NOMO-1 treated with dmso at 0.1 percent for 144 hours (cell line): ENCODE data around the gene COL13A1.

Source experiments
- DNase-seq: peaks from one replicate; lab custom pipeline; 2025; ENCODE audit not compliant: unreplicated experiment; lab: John Stamatoyannopoulos, UW

The COL13A1 gene

DNA sequence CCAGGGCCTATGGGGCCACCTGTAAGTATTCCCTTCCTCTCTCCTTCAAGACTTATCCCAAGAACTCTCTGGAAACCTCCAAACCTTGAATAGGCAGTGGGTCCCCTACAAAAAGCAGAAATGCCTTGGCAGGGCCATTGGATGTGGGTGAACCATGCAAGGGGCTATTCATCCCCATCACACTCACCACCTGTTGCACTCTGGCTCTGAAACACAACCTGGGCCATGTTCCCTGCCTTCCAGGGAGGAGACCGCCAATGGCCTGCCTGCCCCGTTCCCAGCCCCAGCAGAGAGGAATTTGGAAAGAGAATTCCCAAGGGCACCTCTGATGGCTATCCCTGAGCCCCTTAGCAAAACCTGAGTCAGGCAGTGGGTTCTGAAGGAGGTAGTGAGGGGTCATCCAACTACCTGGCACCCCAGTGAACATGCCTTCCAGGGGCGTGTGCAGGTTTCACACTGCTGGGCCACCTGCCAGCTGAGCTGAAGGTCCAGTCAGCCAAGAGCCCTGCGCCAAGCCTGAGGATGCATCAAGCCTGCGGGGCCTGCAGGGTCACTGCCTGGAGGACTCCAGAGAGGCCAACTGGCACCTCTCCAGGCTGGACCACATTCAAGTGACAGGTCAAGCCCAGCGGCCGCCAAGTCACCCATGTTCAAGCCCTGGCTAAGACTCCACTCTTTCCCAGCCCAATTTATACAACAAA, 101.3 kb downstream of the COL13A1 start:
- DNase-seq, result no peak

DNA sequence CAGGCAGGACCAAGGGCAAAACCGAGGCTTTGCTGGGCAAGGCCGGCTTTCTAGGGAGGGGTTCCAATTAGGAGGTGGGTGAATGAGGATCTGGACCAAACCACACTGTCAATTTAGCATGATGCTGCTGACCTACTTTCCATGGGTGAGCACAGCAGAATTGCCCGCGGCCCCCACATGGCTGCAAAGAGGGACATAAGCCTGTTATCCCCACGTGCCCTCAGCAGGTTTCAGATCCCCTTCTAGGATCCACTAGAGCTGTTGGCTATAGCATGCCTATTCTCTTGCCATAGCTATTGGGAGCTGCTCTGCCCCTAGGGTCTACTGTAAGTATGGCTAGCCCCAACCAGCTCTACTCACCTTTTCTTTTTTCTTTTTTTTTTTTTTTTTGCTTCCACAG, 102.8 kb downstream of the COL13A1 start:
- DNase-seq, result no peak

DNA sequence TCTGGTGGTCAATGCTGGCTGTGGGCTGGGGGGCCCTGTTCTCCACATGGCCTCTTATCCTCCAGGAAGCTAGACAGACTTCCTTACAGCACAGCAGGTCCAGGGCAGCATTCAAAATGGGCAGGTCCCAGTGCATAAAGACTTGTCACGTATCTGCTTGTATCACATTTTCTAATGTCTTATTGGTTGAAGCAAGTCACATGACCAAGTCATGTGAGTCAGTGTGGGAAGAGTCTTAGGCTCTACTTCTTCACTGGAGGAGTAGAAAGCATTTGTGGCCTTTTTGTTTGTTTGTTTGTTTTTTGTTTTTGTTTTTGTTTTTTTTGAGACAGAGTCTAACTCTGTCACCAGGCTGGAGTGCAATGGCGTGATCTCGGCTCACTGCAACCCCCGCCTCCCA, 104.7 kb downstream of the COL13A1 start:
- no peak for DNase-seq

DNA sequence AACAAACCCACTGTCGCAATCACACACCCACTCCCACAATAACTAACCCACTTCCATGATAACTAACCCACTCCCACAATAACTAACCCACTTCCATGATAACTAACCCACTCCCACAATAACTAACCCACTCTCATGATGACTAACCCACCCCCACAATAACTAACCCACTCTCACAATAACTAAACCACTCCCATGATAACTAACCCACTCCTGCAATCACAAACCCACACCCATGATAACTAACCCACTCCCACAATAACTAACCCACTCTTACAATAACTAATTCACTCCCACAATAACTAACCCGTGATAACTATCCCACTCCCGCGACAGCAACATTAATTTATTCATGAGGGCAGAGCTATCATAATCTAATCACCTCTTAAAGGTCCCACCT, 105.8 kb downstream of the COL13A1 start:
- no peak for DNase-seq

DNA sequence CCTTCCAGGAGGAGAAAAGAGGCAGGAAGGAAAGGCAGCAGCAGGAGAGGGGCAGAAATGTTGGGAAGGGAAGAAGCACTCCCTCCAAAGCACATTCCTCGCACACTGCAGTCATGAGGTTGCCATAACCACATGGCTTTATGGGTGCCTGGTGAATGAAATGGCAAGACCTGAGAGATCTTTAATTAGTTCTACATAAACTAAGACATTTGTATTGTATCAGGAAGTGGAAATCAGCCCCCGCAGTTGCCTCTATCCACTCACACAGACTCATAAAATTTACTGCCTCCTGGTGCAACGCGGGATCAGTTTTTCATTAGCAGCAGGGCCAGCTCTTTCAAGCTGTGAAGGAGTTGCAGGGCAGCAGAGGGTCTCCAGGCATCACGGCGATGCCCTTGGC, 106.4 kb downstream of the COL13A1 start:
- no peak for DNase-seq

DNA sequence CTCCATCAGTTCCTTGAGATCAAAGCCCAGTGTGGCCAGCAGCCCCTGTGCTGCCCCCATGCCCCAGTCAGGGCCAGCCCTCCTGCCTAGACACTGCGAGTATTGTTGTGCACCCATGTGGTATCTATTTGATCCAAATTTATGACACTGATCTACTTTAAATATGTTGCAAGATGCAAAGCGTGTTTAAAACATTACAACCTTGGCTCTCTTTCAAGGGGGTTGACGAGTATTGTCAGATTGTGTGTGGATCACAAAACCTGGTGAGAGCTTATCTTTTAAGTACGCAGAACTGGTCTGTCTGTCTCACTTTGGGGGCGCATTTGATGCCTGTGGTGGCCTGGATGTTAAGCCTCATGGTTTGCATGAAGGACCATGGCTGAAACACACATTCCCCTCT, 108.9 kb downstream of the COL13A1 start:
- DNase-seq, result no peak

DNA sequence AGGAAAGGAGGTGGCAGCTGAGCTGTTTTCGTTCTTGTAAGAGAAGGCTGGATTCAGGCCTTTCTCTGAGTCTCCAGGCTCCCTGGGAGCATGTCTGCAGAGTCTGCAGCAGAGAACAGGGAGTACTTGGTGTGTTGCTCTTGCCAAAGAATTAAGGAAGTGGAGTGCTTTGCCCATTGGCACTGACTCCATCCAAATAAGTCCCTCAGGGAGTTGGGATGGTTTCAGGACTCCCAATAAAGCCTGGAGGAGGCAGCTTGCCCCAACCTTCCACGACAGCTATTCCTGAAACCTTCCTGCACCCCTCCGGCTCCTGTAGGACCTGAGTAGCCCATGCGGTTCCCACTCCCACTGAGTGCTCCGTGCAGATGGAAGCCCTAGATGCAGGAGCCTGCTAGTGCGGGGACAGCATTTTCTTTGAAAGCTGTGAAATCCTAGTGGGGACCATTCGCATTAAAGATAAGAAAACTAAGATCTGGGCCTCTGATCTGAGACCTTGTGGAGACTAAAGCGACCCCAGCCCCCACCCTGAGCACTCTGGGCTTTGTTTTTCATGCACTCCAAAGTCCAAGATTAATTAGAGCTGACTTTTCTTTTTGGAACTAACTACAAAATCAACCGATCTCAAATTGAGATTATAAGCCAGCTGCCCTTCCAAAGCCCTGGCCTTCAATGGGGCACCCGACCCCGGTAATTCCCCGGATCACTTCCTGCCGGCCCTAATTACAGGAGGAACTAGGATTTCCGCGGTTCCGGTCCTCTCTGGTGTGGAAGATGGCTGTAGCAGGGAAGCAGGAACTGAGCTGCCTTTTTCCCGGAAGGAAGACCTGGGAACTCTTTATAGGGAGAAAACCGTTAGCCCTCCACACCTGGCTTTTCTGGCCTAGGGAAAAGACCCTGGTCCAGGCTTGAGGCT, 110.2 kb downstream of the COL13A1 start:
- no peak for DNase-seq

DNA sequence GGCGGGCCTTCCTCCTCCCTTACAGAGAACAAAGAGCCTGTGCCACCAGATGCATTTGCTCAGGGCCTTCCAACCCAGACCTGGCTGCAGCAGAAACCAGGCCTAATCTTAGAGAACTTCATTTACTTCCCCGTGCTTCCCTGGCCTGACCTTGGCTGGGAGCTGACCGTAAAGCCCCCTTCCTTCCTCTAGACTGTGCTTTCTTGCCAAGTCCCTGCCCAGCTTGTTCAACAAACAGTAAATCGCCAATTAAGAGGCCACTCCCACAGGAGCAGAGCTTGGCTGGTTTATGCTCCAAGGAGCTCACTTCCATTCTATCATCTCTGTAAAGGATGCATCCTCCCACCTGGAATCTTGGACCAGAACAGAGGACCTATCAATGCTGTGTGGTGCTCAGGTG, 110.9 kb downstream of the COL13A1 start:
- DNase-seq, result no peak

DNA sequence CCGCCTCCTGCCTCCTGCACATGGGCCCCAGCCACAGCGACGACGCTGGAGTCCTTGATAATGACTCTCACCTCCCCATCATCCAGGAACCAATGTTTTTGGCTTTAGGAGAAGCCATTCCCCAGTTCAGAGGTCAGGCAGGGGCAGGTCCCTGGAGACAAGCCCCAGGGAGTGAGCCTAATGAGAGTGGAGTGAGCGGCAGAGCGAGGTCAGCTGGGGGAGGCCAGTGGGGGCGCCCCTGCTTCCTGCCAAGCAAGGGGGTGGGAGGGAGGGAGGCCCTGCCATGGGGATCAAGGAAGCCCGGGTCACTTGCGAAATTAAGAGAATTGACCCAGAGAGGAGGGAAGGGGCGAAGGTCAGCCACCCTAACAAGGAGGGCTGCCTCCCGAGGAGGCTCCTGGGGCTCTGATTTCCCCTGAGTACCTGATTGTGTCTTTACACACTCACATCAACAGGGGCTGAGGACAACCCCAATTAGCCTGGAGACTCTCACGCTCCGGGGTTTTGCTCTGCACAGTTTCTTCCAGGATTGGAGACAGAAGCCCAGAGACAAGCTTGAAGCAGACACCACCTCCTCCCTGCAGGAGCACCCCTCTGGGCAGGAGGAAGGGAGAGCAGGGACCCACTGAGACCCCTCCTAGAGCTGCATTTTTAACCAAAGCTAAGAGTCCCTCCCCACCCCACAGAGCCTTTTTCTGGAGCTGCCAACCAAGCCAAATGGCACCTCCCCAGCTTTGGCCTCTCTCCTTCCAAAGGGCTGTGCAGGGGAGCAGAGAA, 112.1 kb downstream of the COL13A1 start:
- no peak for DNase-seq

DNA sequence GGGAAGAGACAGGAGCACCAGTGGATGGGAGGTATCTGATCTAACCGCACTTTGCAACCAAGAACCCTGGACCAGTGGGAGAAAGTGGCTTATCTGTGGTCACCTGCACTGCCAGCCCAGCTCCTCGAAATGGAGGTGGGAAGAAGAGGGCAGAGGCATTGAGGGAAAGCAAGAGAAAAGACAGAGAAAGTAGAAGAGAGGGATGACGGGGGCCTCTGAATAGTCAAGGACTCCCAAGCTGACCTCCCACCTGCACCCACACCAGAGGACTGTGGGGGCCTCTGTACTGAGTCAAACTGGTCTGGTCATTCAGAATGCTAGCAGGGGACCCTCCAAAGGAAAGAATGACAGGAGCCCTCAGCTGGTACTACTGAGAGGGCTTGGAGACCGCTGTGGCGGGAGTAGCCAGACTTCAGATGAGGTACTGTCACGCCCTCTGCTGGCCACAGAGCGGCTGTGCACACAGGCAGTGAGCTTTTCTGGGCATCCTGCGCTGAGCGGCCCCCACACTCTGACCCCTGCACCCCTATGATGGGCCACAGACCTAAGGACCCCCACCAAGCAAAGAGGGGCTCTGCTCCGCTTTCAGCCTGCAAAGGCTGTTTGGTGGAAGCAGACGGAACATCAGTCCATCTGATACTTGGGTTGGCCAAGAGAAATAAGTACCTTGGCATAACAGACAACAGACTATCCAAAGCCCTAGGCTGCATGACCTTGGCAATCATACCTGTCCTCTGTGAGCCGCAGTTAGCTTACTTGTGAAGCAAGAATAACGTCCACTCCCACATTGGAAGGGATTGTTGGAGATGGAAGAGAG, 112.9 kb downstream of the COL13A1 start:
- DNase-seq, result no peak

DNA sequence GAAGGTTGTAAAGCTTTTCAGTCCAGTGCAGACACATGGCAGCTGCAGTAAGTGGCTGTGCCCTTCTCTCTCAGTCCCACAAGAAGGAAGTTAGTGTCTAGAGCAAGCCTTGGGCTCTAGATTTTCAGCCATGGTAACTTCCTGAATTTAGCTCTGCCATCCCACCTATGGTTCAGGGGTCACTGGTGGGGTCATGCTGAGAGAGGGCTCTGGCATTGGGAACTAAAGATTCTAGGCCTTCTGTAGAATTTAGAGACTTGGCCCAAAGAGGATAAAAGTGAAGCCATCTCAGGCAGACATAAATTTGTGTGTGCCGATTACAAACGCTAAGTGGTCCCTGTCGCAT, 113.5 kb downstream of the COL13A1 start:
- DNase-seq, result no peak

DNA sequence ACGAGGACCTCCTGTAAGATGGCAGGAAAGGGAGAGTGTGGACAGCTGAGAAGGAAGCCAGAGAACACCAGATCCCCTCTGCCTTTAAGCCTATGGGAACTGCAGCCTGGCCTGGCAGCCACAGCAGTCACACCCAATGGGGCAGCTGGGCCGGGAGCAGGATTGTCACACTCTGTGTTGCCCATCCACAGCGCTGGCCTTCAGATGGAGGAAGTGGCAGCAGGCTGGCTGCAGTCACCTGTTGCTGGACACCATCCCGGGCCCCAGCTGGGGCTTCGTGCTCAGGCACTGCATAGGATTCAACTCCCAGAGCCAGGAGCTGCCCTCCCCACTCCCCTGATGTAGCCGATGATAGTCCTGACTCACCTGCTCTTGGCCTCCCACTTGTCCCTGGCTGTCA, 114.4 kb downstream of the COL13A1 start:
- no peak for DNase-seq

DNA sequence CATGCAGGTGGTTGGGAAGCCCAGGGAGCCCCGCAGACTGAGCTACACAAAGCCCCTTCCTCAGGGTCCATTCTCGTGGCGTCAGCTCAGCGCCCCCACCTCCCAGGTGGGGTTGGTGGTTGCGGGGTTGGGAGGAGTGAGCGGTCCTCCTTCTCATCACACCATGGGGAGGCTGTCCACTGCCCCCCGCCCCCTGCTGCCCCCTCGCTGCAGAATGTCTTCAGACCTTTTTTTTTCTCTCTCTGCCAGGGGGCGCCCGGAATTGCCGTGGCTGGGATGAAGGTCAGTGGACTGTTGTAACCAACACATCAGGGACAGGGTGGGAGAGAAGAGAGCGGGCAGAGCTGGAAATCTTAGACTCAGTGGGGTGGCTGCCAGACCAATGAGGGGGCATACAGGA, 116.3 kb downstream of the COL13A1 start:
- no peak for DNase-seq

DNA sequence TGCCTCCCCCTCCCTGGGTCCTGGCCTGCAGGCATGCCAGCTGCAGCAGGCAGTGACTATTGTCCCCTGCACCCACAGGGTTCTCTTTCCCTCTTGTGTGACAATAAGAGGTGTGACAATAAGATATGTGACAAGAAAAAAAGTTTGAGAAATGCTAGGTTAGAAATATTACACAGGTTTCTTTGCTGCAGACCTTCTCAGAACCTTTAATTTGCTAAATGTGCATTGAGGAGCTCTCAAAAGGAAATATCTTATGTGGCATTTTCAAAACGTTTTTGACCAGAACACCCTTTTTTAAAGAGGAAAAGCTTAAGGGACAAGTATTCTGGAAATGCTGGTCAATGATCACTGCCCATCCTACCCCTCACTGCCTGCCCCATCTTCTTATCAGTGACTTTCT, 117.5 kb downstream of the COL13A1 start:
- DNase-seq, result no peak

DNA sequence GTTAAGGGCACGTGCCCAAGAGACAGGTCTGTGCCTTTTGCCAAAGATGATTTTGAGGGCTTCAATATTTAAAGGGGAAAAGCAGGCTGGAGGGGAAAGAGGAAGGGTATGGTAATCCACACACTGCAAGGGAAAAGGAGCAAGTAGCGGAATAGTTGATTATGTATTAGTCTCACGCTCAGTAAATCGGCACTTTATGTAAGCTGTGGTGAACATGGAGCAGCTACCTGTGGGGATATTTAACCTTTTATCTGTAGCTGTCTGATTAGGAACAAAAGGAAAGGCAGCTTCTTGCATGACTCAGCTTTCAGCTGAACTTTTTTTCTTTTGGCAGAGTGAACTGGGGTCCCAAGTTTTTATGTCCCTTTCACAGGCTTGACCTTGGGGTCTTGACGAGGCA, 123.4 kb downstream of the COL13A1 start:
- no peak for DNase-seq

DNA sequence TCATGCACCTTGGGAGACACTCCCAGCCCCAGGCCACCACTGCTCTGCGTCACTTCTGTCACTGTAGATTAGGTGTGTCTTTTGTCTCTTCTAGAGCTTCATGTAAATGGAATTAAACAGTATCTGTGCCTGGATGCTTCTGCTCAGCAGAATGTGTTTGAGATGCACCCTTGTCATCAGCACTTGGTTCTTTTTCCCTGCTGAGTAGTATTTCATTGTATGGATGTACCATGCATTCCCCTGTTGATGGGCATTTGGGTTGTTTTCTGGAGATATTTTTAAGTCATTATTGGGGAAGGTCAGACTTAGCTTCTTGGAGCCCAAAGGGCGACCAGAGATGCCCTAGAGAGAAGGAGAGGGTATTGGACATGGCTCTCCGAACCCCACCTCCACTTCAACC, 126.6 kb downstream of the COL13A1 start:
- DNase-seq, result no peak

DNA sequence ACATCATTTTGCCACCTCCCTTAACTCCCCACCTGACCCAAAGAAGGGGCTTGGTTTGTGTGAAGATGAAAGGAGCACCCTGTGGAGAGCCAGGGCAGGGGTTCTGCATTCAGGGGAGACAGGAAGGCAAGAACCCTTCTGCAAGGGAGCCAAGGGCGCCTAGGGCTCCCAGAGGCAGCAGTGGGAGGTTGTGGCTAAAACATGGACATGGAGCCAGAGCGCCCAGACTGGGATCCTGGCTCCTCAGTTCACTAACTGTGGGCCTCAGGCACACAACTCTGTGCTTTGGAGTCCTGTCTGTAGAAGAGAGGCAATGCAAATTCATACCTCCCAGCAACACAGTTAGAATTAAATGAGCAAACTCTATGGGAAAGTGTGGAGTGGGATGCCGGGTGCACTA, 127.9 kb downstream of the COL13A1 start:
- DNase-seq, result no peak

DNA sequence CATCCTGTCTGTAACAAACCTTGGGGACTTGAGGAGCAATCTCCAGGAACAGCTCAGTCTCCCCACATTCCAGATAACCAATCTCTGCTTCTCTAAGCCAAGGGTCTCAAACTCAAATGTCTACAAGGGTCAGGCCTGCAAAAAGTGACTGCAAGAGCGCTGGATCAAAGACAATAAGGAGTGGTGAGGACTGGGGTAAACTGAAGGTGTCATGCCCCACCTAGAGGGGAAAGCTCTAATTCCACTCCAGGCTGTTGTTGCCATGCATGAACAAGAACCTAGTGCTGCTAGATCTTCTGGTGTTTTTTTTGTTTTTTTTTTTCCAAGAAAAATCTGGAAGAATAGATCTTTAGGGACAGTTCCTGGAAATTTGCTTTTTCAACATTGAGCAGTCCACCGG, 133.1 kb downstream of the COL13A1 start:
- DNase-seq, result no peak

DNA sequence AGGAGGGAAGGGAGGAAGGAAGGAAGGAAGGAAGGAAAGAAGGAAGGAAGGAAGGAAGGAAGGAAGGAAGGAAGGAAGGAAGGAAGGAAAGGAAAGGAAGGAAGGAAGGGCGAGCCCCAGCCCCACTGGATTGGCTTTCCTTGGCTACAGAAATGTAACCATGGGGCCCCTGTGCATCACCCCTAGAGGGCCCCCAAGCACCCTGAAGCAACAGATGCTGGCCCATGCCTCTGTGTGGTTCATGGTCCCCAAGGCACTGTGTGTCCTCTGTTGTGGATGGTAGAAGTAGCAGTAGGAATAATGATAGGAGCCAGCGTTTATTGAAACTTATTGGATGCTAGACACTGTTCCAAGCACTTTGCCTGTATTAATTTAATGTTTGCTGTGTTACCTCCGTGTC, 134.4 kb downstream of the COL13A1 start:
- DNase-seq, result no peak

DNA sequence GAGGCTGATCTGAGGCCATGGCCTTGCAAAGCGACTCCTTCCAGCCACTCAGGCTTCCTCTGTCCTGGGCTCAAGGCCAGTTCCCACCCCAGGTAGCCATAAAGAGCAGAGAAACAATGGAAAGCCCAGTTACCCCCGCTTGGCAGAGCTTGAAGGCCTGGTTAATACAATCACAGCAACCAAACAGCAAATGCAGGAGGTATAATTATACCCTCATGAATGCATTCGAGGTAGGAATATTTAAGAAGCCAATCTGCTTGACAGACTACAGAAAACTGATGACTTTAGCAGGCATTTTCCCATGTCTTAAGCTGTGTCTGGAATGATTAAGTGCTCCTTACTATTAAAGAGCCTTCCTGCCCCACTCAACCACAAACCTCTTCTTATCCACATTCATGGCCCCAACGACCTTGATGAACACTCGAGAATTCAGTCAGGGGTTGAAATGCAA, 136.9 kb downstream of the COL13A1 start:
- DNase-seq, result no peak

DNA sequence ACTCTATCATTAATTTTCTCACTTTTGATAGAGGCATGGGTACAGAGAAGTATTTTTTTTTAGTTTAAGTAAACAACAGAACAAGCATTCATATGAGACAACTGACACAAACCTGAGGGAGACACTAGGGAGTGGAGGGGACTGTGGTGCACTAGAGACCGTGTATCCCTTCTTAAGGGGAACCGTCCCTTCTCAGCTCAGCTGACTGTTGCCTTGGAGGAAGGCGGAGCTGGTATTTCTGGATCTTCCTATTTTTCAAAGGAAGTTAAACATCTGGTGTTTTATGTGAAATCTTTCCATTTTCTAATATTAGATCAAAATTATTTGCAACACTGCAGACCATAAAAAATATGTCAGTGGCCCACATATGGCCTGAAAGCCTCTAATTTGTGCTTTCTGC, 137.4 kb downstream of the COL13A1 start:
- no peak for DNase-seq
